HepG2 (cell line): ENCODE measurements around the gene RIC3. TPM values are rescaled to one million over a fixed set of nuclear protein-coding genes. Genes with fewer than 3 reads are reported as not detected.

ENCODE experiments used
- HINFP ChIP-seq: sonication (generic); formaldehyde crosslinking; IDR thresholded peaks from 2 replicates; pipeline ENCODE4 v1.4.0; 2020; ENCODE audit warnings: low read depth, mild to moderate bottlenecking, missing genetic modification reagents
- MATR3 ChIP-seq: sonication (generic); formaldehyde crosslinking; IDR thresholded peaks from 2 replicates; pipeline ENCODE4 v1.4.0; 2020; ENCODE audit warnings: missing genetic modification reagents
- NONO ChIP-seq, 2 experiments: fragments of 450-650 bp in 1 of 2; sonication (generic) in 1 of 2; formaldehyde crosslinking in 1 of 2; IDR thresholded peaks in 1 of 2; conservative IDR thresholded peaks in 1 of 2; 2 replicates each; pipeline versions ENCODE4 v1.6.1 to v1.8.0; 2017 to 2022; ENCODE audit warnings: mild to moderate bottlenecking in 1 of 2, missing genetic modification reagents in 1 of 2, moderate library complexity in 1 of 2
- SIX1 ChIP-seq: sonication (generic); formaldehyde crosslinking; IDR thresholded peaks from 2 replicates; pipeline ENCODE4 v1.4.0; 2020; ENCODE audit warnings: missing genetic modification reagents, borderline replicate concordance
- YEATS2 ChIP-seq: sonication (generic); formaldehyde crosslinking; IDR thresholded peaks from 2 replicates; pipeline ENCODE4 v1.4.0; 2020; ENCODE audit warnings: missing genetic modification reagents, borderline replicate concordance
- ZC3H4 ChIP-seq: sonication (generic); formaldehyde crosslinking; IDR thresholded peaks from 2 replicates; pipeline ENCODE4 v1.4.0; 2020; ENCODE audit warnings: missing genetic modification reagents, borderline replicate concordance
- ZNF367 ChIP-seq: sonication (generic); formaldehyde crosslinking; IDR thresholded peaks from 2 replicates; pipeline ENCODE4 v1.4.0; 2020; ENCODE audit warnings: missing genetic modification reagents, borderline replicate concordance
- ZNF609 ChIP-seq: sonication (generic); formaldehyde crosslinking; IDR thresholded peaks from 2 replicates; pipeline ENCODE4 v1.4.0; 2020; ENCODE audit warnings: mild to moderate bottlenecking, missing genetic modification reagents, borderline replicate concordance
- ZNF850 ChIP-seq: sonication (generic); formaldehyde crosslinking; conservative IDR thresholded peaks from 2 replicates; pipeline ENCODE4 v1.9.0; 2021; ENCODE audit warnings: mild to moderate bottlenecking, missing genetic modification reagents
- polyA plus RNA-seq, 8 experiments: library from polyadenylated mRNA; depleted of rRNA in 3 of 8; stranded (reverse) in 7 of 8; unstranded in 1 of 8; fragments of >200 nt; fragmentation: Illumina TruSeq in 4 of 8; extraction: Trizol in 4 of 8; gene quantifications; 2 replicates each; pipeline versions ENCODE4 v1.2.1 to v1.2.3, GENCODE V29; 2011 to 2016; ENCODE audit warnings: low read depth in 4 of 8, missing spikeins in 1 of 8, mixed read lengths in 1 of 8; ENCODE audit not compliant: insufficient read depth in 1 of 8
- total RNA-seq, 5 experiments: library from RNA; depleted of rRNA; stranded (reverse); fragments of >200 nt; fragmentation: Illumina TruSeq; extraction: Trizol; gene quantifications; 2 replicates each; pipeline ENCODE4 v1.2.3, GENCODE V29; 2016; ENCODE audit warnings: low read depth in 1 of 5

RIC3 gene
- total and polyA plus RNA-seq, 2 of the 13 experiments (the other 11 are each of a cell fraction or from before 2014, with no cell fraction given): not detected

GRCh38 chr11:8098879-8099278 is 69.9 kb downstream of the RIC3 start (continued):
- TF ChIP-seq ZNF609 (CRISPR knock-in tag) (no peak), SIX1 (no peak), ZNF850 (CRISPR knock-in tag) (no peak), HINFP (CRISPR knock-in tag) (no peak), ZNF367 (CRISPR knock-in tag) (no peak), ZC3H4 (no peak), YEATS2 (CRISPR knock-in tag) (no peak), NONO (IDR thresholded peaks at IDR 0.05) (no peak), NONO (CRISPR knock-in tag; conservative IDR thresholded peaks at IDR 0.05) (no peak), MATR3 (CRISPR knock-in tag) (no peak)
